ENCODE results near the gene ITPR3. TPM values are rescaled to one million over a fixed set of nuclear protein-coding genes. Genes with fewer than 3 reads are reported as not detected.
A peak's percentile ranks its signal among the peaks of the same experiment; 100 is the strongest.

Gene ITPR3
- total RNA-seq, 4 donors from 2014 or later: 76.8 to 101 (median 93.9) TPM

DNA sequence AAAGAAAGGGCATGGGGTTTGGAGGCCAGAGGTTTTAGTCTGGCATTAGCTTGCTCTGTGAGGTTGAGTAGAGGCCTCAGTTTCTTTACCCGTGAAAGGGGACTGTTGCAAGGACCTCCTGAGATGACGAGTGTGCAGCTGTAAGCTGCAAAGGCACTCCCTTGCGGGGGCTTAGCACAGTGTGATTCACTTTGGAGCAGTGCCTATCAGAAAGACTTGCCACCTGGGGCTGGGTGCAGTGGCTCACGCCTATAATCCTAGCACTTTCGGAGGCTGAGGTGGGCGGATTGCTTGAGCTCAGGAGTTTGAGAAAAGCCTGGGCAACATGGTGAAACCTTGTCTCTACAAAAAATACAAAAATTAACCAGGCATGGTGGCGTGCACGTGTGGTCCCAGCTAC lies 33.6 kb upstream of the ITPR3 start:
- 80 to 86% methylated on average over 8 of the region's 8 CpGs for WGBS, 2 donors
- peaks cover 3 to 41% (median 23%) of the 10 kb centered on the region in 4 donors for H3K4me1 ChIP-seq
- H3K27me3 ChIP-seq: no peaks in the 10 kb centered on the region
- H3K4me3 ChIP-seq: no peak overlapping the region
- TF ChIP-seq EP300 (IDR thresholded peaks at IDR 0.05): no peak
- TF ChIP-seq, protein P1, sequence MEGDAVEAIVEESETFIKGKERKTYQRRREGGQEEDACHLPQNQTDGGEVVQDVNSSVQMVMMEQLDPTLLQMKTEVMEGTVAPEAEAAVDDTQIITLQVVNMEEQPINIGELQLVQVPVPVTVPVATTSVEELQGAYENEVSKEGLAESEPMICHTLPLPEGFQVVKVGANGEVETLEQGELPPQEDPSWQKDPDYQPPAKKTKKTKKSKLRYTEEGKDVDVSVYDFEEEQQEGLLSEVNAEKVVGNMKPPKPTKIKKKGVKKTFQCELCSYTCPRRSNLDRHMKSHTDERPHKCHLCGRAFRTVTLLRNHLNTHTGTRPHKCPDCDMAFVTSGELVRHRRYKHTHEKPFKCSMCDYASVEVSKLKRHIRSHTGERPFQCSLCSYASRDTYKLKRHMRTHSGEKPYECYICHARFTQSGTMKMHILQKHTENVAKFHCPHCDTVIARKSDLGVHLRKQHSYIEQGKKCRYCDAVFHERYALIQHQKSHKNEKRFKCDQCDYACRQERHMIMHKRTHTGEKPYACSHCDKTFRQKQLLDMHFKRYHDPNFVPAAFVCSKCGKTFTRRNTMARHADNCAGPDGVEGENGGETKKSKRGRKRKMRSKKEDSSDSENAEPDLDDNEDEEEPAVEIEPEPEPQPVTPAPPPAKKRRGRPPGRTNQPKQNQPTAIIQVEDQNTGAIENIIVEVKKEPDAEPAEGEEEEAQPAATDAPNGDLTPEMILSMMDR (IDR thresholded peaks at IDR 0.05): no peak
- no peak for TF ChIP-seq POLR2A (IDR thresholded peaks at IDR 0.05)
- no peaks in the 10 kb centered on the region for H3K36me3 ChIP-seq
- H3K27ac ChIP-seq: no peak overlapping the region
- H3K9me3 ChIP-seq: no peaks in the 10 kb centered on the region
- no peak for DNase-seq (ENCODE audit: low spot score in 2 of 2)

GRCh38 chr6:33588894-33589293 lies 32.2 kb upstream of the ITPR3 start:
- peak overlapping the region in 3 of 4 donors; percentile 76 to 92 (median 81) for H3K27ac ChIP-seq
- no peak for DNase-seq (ENCODE audit: low spot score in 2 of 2)
- H3K4me1 ChIP-seq: peaks cover 3 to 52% (median 32%) of the 10 kb centered on the region in 4 donors
- H3K9me3 ChIP-seq: no peaks in the 10 kb centered on the region
- no peaks in the 10 kb centered on the region for H3K27me3 ChIP-seq
- no peaks in the 10 kb centered on the region for H3K36me3 ChIP-seq
- WGBS, 2 donors: 84 to 92% methylated on average over 4 of the region's 4 CpGs
- no peak overlapping the region for H3K4me3 ChIP-seq
- TF ChIP-seq POLR2A (IDR thresholded peaks at IDR 0.05) (no peak), EP300 (IDR thresholded peaks at IDR 0.05) (no peak)
- TF ChIP-seq, protein P1 (IDR thresholded peaks at IDR 0.05): no peak

DNA sequence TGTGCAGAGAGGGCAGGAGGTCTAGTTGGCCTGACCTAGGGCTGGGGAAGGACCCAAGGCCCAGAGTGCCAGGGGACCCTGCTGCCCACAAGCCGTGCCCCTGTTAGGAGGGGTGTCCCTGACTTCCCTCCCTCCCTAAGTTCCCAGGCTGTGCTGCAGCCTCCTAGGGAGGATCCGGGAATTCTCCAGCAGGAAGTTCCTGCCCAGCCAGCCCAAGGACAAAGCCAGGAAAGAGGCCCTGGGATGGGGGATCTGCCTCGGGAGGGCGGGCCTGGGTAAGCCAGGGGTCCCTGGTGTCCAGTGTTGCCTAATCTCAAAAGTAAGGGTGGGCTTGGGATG lies 31.8 kb upstream of the ITPR3 start:
- TF ChIP-seq, protein P1 (IDR thresholded peaks at IDR 0.05): no peak
- no peak for TF ChIP-seq EP300 (IDR thresholded peaks at IDR 0.05)
- TF ChIP-seq POLR2A (IDR thresholded peaks at IDR 0.05): no peak
- H3K27ac ChIP-seq: peak overlapping the region; percentile 76 to 92 (median 82)
- 35 to 39% methylated on average over 4 of the region's 4 CpGs for WGBS, 2 donors

DNA sequence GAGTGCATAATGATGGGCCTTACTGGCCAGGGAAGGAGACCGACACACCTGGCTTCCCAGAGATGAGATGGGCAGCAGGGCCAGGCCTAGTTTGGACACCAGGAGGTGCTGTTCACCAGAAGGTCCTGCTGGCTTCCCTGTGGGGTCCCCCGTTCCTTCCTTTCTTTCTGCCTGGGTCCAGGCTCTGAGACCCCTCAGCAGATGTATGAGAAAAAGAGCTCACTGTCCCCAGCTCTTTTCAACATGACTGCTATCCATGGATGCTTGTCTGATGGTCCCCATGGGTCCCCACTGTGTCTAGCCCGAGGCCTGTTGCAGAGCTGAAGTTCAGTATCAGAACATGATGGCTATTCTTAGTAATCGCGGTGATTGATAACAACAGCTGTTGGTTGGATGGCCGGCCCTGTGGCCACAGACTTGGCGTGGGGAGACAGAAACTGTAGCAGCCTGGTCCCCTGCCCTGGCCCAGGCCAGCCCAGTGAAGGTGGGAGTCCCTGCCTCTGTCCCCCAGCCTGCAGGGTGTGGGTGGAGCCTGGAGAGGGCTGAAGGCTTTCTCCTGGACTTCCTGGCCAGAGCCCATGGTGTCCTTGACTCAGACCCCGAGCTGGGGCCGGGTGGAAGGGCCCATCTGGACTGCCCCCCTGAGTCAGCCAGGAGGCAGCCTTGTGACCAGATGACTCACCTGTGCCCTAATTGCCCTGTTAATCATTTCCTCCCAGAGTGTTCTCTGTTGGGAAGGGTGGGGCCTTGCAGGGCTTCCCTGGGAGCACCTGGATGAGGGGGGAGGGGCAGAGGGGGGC lies 31.2 kb upstream of the ITPR3 start:
- Histone ChIP-seq H3K27ac (peak overlapping the region; percentile 76 to 92 (median 82)), H3K4me3 (no peak overlapping the region), H3K27me3 (no peaks in the 10 kb centered on the region), H3K4me1 (peaks cover 3 to 52% (median 32%) of the 10 kb centered on the region in 4 donors), H3K9me3 (no peaks in the 10 kb centered on the region), H3K36me3 (no peaks in the 10 kb centered on the region)
- TF ChIP-seq, protein P1 (IDR thresholded peaks at IDR 0.05): peak; percentile 82 to 94 (median 83)
- TF ChIP-seq EP300 (IDR thresholded peaks at IDR 0.05) (peak in 1 of 2 donors; percentile 46), POLR2A (IDR thresholded peaks at IDR 0.05) (no peak)
- DNase-seq (ENCODE audit: low spot score in 2 of 2): peak in 1 of 2 donors; percentile 61
- 8 to 17% methylated on average over 8 to 9 of the region's 9 CpGs for WGBS, 2 donors

More for the DNA sequence above, 31.8 kb upstream of the ITPR3 start:
- Histone ChIP-seq H3K4me1 (peaks cover 3 to 52% (median 32%) of the 10 kb centered on the region in 4 donors), H3K4me3 (no peak overlapping the region), H3K27me3 (no peaks in the 10 kb centered on the region), H3K9me3 (no peaks in the 10 kb centered on the region), H3K36me3 (no peaks in the 10 kb centered on the region)
- no peak for DNase-seq (ENCODE audit: low spot score in 2 of 2)

- Histone ChIP-seq H3K27me3 (no peaks in the 10 kb centered on the region), H3K4me3 (no peak overlapping the region), H3K9me3 (no peaks in the 10 kb centered on the region), H3K36me3 (no peaks in the 10 kb centered on the region), H3K27ac (peak overlapping the region; percentile 76 to 92 (median 82)), H3K4me1 (peaks cover 3 to 46% (median 29%) of the 10 kb centered on the region in 4 donors)
- 42 to 43% methylated on average over 10 to 13 of the region's 15 CpGs for WGBS, 2 donors
- no peak for TF ChIP-seq POLR2A (IDR thresholded peaks at IDR 0.05)
- TF ChIP-seq, protein P1 (IDR thresholded peaks at IDR 0.05): peak in 4 of 5 experiments; percentile 16 to 55 (median 30)
- TF ChIP-seq EP300 (IDR thresholded peaks at IDR 0.05): no peak
- DNase-seq (ENCODE audit: low spot score in 2 of 2): no peak
Observed at GRCh38 chr6:33590531-33591198, 30.5 kb upstream of the ITPR3 start.
